ENCODE results near the gene KLHDC8A. TPM values are rescaled to one million over a fixed set of nuclear protein-coding genes. Genes with fewer than 3 reads are reported as not detected.
A peak's percentile ranks its signal among the peaks of the same experiment; 100 is the strongest.

KLHDC8A gene
- total RNA-seq, 1 donor from 2014 or later: 0.78 TPM

GRCh38 chr1:205340676-205341075 lies 16.0 kb downstream of the KLHDC8A start:
- no peaks in the 10 kb centered on the region for H3K9me3 ChIP-seq
- peaks cover 12% of the 10 kb centered on the region for H3K4me1 ChIP-seq
- H3K27me3 ChIP-seq: peaks cover 31% of the 10 kb centered on the region
- ATAC-seq (no peak), DNase-seq (no peak)
- no peak overlapping the region for H3K27ac ChIP-seq
- intact Hi-C loops (cut with DNase I): loop anchor here (10.0 kb wide), 1 partner anchor 184 kb away; no protein-coding TSS in a partner anchor
- no peak overlapping the region for H3K4me3 ChIP-seq
- no peaks in the 10 kb centered on the region for H3K36me3 ChIP-seq
- no peak for TF ChIP-seq CTCF (IDR thresholded peaks at IDR 0.05)

GRCh38 chr1:205339717-205340116 lies 17.0 kb downstream of the KLHDC8A start:
- TF ChIP-seq CTCF (IDR thresholded peaks at IDR 0.05): no peak
- Histone ChIP-seq H3K27ac (no peak overlapping the region), H3K9me3 (no peaks in the 10 kb centered on the region), H3K4me3 (no peak overlapping the region), H3K4me1 (peaks cover 12% of the 10 kb centered on the region), H3K27me3 (peaks cover 21% of the 10 kb centered on the region), H3K36me3 (no peaks in the 10 kb centered on the region)
- intact Hi-C loops (cut with DNase I): loop anchor here (10.0 kb wide), 1 partner anchor 185 kb away; no protein-coding TSS in a partner anchor
- no peak for ATAC-seq
- no peak for DNase-seq

- TF ChIP-seq CTCF (IDR thresholded peaks at IDR 0.05): no peak
- H3K36me3 ChIP-seq: no peaks in the 10 kb centered on the region
- no peaks in the 10 kb centered on the region for H3K9me3 ChIP-seq
- DNase-seq: no peak
- peaks cover 9% of the 10 kb centered on the region for H3K4me1 ChIP-seq
- no peak overlapping the region for H3K27ac ChIP-seq
- ATAC-seq: no peak
- H3K27me3 ChIP-seq: peaks cover 16% of the 10 kb centered on the region
- intact Hi-C loops (cut with DNase I): no loop called here
- H3K4me3 ChIP-seq: no peak overlapping the region
These were observed 17.5 kb downstream of the KLHDC8A start for GRCh38 chr1:205339197-205339702.

DNA sequence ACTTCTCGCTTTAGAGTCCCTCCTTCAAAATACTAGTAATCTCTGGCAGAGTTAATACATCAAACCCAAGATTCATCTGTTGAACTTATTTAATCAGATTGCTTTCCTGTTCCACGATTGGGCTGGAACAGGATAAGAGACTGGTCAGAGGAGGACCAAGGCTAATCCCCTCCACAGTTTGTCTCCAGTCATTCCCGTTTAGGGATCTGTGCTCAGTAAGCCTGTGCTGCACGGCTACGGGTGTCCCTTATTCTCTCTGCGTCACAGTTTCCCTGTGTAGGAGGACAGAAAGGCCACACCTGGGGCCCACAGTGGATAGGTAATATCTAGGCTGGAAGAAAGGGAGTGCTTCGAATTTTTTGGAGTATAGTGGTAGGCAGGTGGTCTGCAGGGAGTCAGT lies 18.7 kb downstream of the KLHDC8A start:
- intact Hi-C loops (cut with DNase I): no loop called here
- no peak for DNase-seq
- no peaks in the 10 kb centered on the region for H3K9me3 ChIP-seq

GRCh38 chr1:205337481-205337880 lies 19.2 kb downstream of the KLHDC8A start:
- no peaks in the 10 kb centered on the region for H3K36me3 ChIP-seq
- H3K27ac ChIP-seq: no peak overlapping the region
- no peak for DNase-seq
- no peaks in the 10 kb centered on the region for H3K4me1 ChIP-seq
- TF ChIP-seq CTCF (IDR thresholded peaks at IDR 0.05): no peak
- H3K27me3 ChIP-seq: no peaks in the 10 kb centered on the region
- intact Hi-C loops (cut with DNase I): no loop called here
- no peak overlapping the region for H3K4me3 ChIP-seq
- no peaks in the 10 kb centered on the region for H3K9me3 ChIP-seq
- no peak for ATAC-seq

More for the DNA sequence above, 18.7 kb downstream of the KLHDC8A start:
- H3K27me3 ChIP-seq: peaks cover 4% of the 10 kb centered on the region
- H3K4me1 ChIP-seq: no peaks in the 10 kb centered on the region
- no peak for ATAC-seq
- H3K27ac ChIP-seq: no peak overlapping the region
- TF ChIP-seq CTCF (IDR thresholded peaks at IDR 0.05): no peak
- no peaks in the 10 kb centered on the region for H3K36me3 ChIP-seq
- no peak overlapping the region for H3K4me3 ChIP-seq

DNA sequence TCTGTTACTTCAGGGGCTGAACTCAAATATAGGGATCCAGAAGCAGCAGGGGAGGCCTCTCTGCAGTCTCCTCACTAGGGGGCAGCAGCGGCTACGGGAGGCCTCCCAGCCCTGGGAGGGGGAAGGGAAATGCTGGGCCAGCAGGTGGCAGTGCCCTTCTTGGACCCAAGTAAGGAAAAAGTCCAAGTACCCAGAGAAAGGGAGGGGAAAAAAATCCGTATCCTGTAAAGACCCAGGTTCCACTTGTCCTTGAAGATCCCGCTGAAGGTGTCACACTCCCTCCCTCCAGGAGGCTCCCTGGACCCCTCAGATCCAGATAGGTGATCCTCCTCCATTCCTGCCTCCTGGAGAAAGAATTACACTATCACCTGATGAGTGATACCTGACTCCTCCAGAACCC lies 21.0 kb downstream of the KLHDC8A start:
- Histone ChIP-seq H3K27me3 (no peaks in the 10 kb centered on the region), H3K36me3 (no peaks in the 10 kb centered on the region), H3K4me1 (no peaks in the 10 kb centered on the region), H3K27ac (no peak overlapping the region), H3K4me3 (no peak overlapping the region), H3K9me3 (no peaks in the 10 kb centered on the region)
- DNase-seq (peak; percentile 92), ATAC-seq (peak; percentile 96)
- intact Hi-C loops (cut with DNase I): no loop called here
- TF ChIP-seq CTCF (IDR thresholded peaks at IDR 0.05): peak; percentile 93
